Activated naive CD8-positive, alpha-beta T cell treated with anti-CD3 and anti-CD28 coated beads, Interleukin-2, amount 50 U/mL, for 24 hours (primary cell): ENCODE measurements around the gene RNF135.
"Not testable (repeated sequence)": the region's sequence is repeated elsewhere in the genome, so short reads cannot be mapped to it uniquely, and the experiment has no call there.

ENCODE experiments used
- ATAC-seq: fragments of 150-1000 bp; cut with Tn5 transposase; one replicate; pipeline ENCODE4 v1.10.0; 2021
- DNase-seq: peaks from one replicate; pipeline ENCODE4 v3.0.0; 2021
- H3K27ac Mint-ChIP-seq: one replicate; pipeline ENCODE4 v1.8.0; 2021; ENCODE audit warnings: mild to moderate bottlenecking, mixed read lengths
- H3K27me3 Mint-ChIP-seq: one replicate; pipeline ENCODE4 v1.8.0; 2021; ENCODE audit warnings: mixed read lengths
- H3K36me3 Mint-ChIP-seq: one replicate; pipeline ENCODE4 v1.8.0; 2021; ENCODE audit warnings: low read depth, mixed read lengths
- H3K4me1 Mint-ChIP-seq: one replicate; pipeline ENCODE4 v1.8.0; 2021; ENCODE audit warnings: mixed read lengths
- H3K4me3 Mint-ChIP-seq: one replicate; pipeline ENCODE4 v1.8.0; 2021; ENCODE audit warnings: mild to moderate bottlenecking, moderate library complexity, mixed read lengths
- H3K9me3 Mint-ChIP-seq: one replicate; pipeline ENCODE4 v1.8.0; 2021; ENCODE audit warnings: mixed read lengths

RNF135 gene

GRCh38 chr17:31004160-31004559 lies 33.3 kb downstream of the RNF135 start:
- peaks cover 4% of the 10 kb centered on the region for H3K36me3 Mint-ChIP-seq
- ATAC-seq (no peak), DNase-seq (no peak)
- H3K9me3 Mint-ChIP-seq, result no peaks in the 10 kb centered on the region
- H3K4me1 Mint-ChIP-seq, result peaks cover 12% of the 10 kb centered on the region
- H3K27ac Mint-ChIP-seq, result no peak overlapping the region
- no peak overlapping the region for H3K4me3 Mint-ChIP-seq
- peaks cover 13% of the 10 kb centered on the region for H3K27me3 Mint-ChIP-seq

- no peaks in the 10 kb centered on the region for H3K9me3 Mint-ChIP-seq
Measured at GRCh38 chr17:31007695-31008373, 37.0 kb downstream of the RNF135 start.

GRCh38 chr17:31008374-31009041 lies 37.7 kb downstream of the RNF135 start:
- Mint-ChIP-seq H3K27me3 (peaks cover 21% of the 10 kb centered on the region), H3K4me3 (peak overlapping the region; percentile 81), H3K27ac (peak overlapping the region; percentile 83), H3K9me3 (no peaks in the 10 kb centered on the region), H3K36me3 (peaks cover 2% of the 10 kb centered on the region), H3K4me1 (peaks cover 17% of the 10 kb centered on the region)
- DNase-seq, result peak; percentile 52
- peak; percentile 82 for ATAC-seq

More at GRCh38 chr17:31007695-31008373, 37.0 kb downstream of the RNF135 start:
- ATAC-seq (no peak), DNase-seq (no peak)
- H3K27ac Mint-ChIP-seq, result peak overlapping the region; percentile 16
- peaks cover 21% of the 10 kb centered on the region for H3K27me3 Mint-ChIP-seq
- peak overlapping the region; percentile 81 for H3K4me3 Mint-ChIP-seq
- H3K36me3 Mint-ChIP-seq, result peaks cover 2% of the 10 kb centered on the region
- peaks cover 17% of the 10 kb centered on the region for H3K4me1 Mint-ChIP-seq

- not testable (repeated sequence) for H3K36me3 Mint-ChIP-seq, H3K9me3 Mint-ChIP-seq, ATAC-seq
- H3K27ac Mint-ChIP-seq, result peak overlapping the region; percentile 83
- H3K27me3 Mint-ChIP-seq, result peaks cover 21% of the 10 kb centered on the region
- DNase-seq, result peak; percentile 12
- peaks cover 17% of the 10 kb centered on the region for H3K4me1 Mint-ChIP-seq
- peak overlapping the region; percentile 81 for H3K4me3 Mint-ChIP-seq
Measured at GRCh38 chr17:31009042-31009702, 38.3 kb downstream of the RNF135 start.

- not testable (repeated sequence) for ATAC-seq, DNase-seq, H3K9me3 Mint-ChIP-seq, H3K27ac Mint-ChIP-seq, H3K36me3 Mint-ChIP-seq, H3K4me3 Mint-ChIP-seq
- H3K4me1 Mint-ChIP-seq, result peaks cover 18% of the 10 kb centered on the region
- H3K27me3 Mint-ChIP-seq, result peaks cover 21% of the 10 kb centered on the region
Measured at GRCh38 chr17:31010014-31010413, 39.2 kb downstream of the RNF135 start.

GRCh38 chr17:31013844-31014243 lies 43.0 kb downstream of the RNF135 start:
- H3K36me3 Mint-ChIP-seq, result no peaks in the 10 kb centered on the region

GRCh38 chr17:31015639-31016038 lies 44.8 kb downstream of the RNF135 start:
- ATAC-seq (no peak), DNase-seq (no peak)
- Mint-ChIP-seq H3K4me3 (no peak overlapping the region), H3K4me1 (peaks cover 2% of the 10 kb centered on the region), H3K27ac (no peak overlapping the region), H3K9me3 (no peaks in the 10 kb centered on the region), H3K36me3 (no peaks in the 10 kb centered on the region), H3K27me3 (peaks cover 3% of the 10 kb centered on the region)

More at GRCh38 chr17:31013844-31014243, 43.0 kb downstream of the RNF135 start:
- H3K27ac Mint-ChIP-seq, result no peak overlapping the region
- H3K4me1 Mint-ChIP-seq, result peaks cover 10% of the 10 kb centered on the region
- peaks cover 10% of the 10 kb centered on the region for H3K27me3 Mint-ChIP-seq
- H3K9me3 Mint-ChIP-seq, result no peaks in the 10 kb centered on the region
- no peak overlapping the region for H3K4me3 Mint-ChIP-seq
- DNase-seq (no peak), ATAC-seq (no peak)

- H3K9me3 Mint-ChIP-seq, result no peaks in the 10 kb centered on the region
- H3K4me1 Mint-ChIP-seq, result peaks cover 2% of the 10 kb centered on the region
- no peak overlapping the region for H3K4me3 Mint-ChIP-seq
- no peaks in the 10 kb centered on the region for H3K36me3 Mint-ChIP-seq
- ATAC-seq (no peak), DNase-seq (no peak)
- no peak overlapping the region for H3K27ac Mint-ChIP-seq
- no peaks in the 10 kb centered on the region for H3K27me3 Mint-ChIP-seq
Measured at GRCh38 chr17:31019004-31019403, 48.2 kb downstream of the RNF135 start.

GRCh38 chr17:31023171-31023570 lies 52.3 kb downstream of the RNF135 start:
- not testable (repeated sequence) for H3K27me3 Mint-ChIP-seq, H3K4me1 Mint-ChIP-seq, ATAC-seq, H3K27ac Mint-ChIP-seq, DNase-seq, H3K36me3 Mint-ChIP-seq, H3K4me3 Mint-ChIP-seq, H3K9me3 Mint-ChIP-seq

- DNase-seq, result no peak
- H3K27ac Mint-ChIP-seq, result no peak overlapping the region
- H3K4me1 Mint-ChIP-seq, result no peaks in the 10 kb centered on the region
- no peaks in the 10 kb centered on the region for H3K9me3 Mint-ChIP-seq
- H3K4me3 Mint-ChIP-seq, result no peak overlapping the region
- H3K36me3 Mint-ChIP-seq, result no peaks in the 10 kb centered on the region
- H3K27me3 Mint-ChIP-seq, result no peaks in the 10 kb centered on the region
- no peak for ATAC-seq
Measured at GRCh38 chr17:31031841-31032240, 61.0 kb downstream of the RNF135 start.

- H3K4me3 Mint-ChIP-seq, H3K9me3 Mint-ChIP-seq, H3K4me1 Mint-ChIP-seq, ATAC-seq, DNase-seq, H3K27me3 Mint-ChIP-seq, H3K36me3 Mint-ChIP-seq, H3K27ac Mint-ChIP-seq: not testable (repeated sequence)
Measured at GRCh38 chr17:31035611-31036010, 64.8 kb downstream of the RNF135 start.

GRCh38 chr17:31040837-31041236 lies 70.0 kb downstream of the RNF135 start:
- H3K27me3 Mint-ChIP-seq, ATAC-seq, DNase-seq, H3K9me3 Mint-ChIP-seq, H3K36me3 Mint-ChIP-seq, H3K4me3 Mint-ChIP-seq, H3K27ac Mint-ChIP-seq, H3K4me1 Mint-ChIP-seq: not testable (repeated sequence)

GRCh38 chr17:31042378-31042777 lies 71.5 kb downstream of the RNF135 start:
- not testable (repeated sequence) for H3K4me1 Mint-ChIP-seq, H3K27ac Mint-ChIP-seq, H3K4me3 Mint-ChIP-seq, H3K9me3 Mint-ChIP-seq, DNase-seq, H3K27me3 Mint-ChIP-seq, ATAC-seq, H3K36me3 Mint-ChIP-seq

GRCh38 chr17:31046856-31047425 lies 76.1 kb downstream of the RNF135 start:
- not testable (repeated sequence) for ATAC-seq, H3K9me3 Mint-ChIP-seq, H3K27ac Mint-ChIP-seq, H3K4me3 Mint-ChIP-seq, H3K36me3 Mint-ChIP-seq, H3K27me3 Mint-ChIP-seq, H3K4me1 Mint-ChIP-seq, DNase-seq

- ATAC-seq (no peak), DNase-seq (no peak)
- Mint-ChIP-seq H3K9me3 (no peaks in the 10 kb centered on the region), H3K27ac (no peak overlapping the region), H3K27me3 (no peaks in the 10 kb centered on the region), H3K4me1 (peaks cover 9% of the 10 kb centered on the region), H3K36me3 (no peaks in the 10 kb centered on the region), H3K4me3 (no peak overlapping the region)
Measured at GRCh38 chr17:31048142-31048541, 77.3 kb downstream of the RNF135 start.
